EL (cell line): ENCODE results near the gene CHD9.
"Not testable (repeated sequence)": the region's sequence is repeated elsewhere in the genome, so short reads cannot be mapped to it uniquely, and the experiment has no call there.

Experiments
- DNase-seq: peaks from one replicate; pipeline ENCODE4 v3.0.0-alpha.2; 2016

CHD9 gene

DNA sequence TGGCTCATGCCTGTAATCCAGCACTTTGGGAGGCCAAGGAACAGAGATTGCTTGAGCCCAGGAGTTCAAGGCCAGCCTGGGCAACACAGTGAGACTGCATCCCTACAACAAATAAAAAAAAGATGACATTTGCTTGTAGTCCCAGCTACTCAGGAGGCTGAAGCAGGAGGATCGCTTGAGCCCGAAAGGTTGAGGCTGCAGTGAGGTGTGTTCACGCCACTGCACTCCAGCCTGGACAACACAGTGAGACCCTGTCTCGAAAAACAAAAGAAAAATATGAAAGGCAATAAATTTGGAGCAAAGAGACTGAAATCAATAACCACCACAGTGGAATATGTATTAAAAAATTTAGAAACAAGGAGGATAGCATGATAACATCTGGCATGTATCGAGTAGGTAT is 235.7 kb downstream of the CHD9 start:
- DNase-seq = no peak

GRCh38 chr16:53291757-53292392 is 237.1 kb downstream of the CHD9 start:
- peak; percentile 55 for DNase-seq

- no peak for DNase-seq
Observed at GRCh38 chr16:53297477-53297876, 242.7 kb downstream of the CHD9 start.

GRCh38 chr16:53304334-53304733 is 249.5 kb downstream of the CHD9 start:
- no peak for DNase-seq

- no peak for DNase-seq
Observed at GRCh38 chr16:53305743-53306142, 251.0 kb downstream of the CHD9 start.

GRCh38 chr16:53309457-53309856 is 254.7 kb downstream of the CHD9 start:
- no peak for DNase-seq

DNA sequence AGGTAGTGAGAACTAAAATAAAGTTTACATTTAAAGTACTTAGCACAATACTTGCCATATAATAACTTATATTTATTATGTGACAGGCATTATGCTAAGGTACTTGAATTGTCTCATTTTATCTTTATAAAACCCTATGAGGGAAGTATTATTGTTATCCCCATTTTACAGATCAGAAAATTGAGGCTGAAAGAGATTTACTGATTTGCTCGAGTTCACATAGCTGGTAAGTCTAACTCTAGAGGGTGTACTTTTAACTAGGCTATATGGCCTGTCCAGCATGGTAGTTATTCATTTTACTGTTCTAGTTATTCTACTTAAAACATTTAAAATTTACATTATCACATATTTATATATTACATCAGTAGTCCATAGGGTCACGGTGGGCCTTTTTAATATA is 266.2 kb downstream of the CHD9 start:
- no peak for DNase-seq

GRCh38 chr16:53323924-53324323 is 269.1 kb downstream of the CHD9 start:
- no peak for DNase-seq

DNA sequence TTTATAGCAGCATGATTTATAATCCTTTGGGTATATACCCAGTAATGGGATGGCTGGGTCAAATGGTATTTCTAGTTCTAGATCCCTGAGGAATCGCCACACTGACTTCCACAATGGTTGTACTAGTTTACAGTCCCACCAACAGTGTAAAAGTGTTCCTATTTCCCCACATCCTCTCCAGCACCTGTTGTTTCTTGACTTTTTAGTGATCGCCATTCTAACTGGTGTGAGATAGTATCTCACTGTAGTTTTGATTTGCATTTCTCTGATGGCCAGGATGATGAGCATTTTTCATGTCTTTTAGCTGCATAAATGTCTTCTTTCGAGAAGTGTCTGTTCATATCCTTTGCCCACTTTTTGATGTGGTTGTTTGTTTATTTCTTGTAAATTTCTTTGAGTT is 276.2 kb downstream of the CHD9 start:
- not testable (repeated sequence) for DNase-seq

- DNase-seq = no peak
Observed at GRCh38 chr16:53334581-53334980, 279.8 kb downstream of the CHD9 start.

GRCh38 chr16:53337294-53337693 is 282.5 kb downstream of the CHD9 start:
- no peak for DNase-seq

DNA sequence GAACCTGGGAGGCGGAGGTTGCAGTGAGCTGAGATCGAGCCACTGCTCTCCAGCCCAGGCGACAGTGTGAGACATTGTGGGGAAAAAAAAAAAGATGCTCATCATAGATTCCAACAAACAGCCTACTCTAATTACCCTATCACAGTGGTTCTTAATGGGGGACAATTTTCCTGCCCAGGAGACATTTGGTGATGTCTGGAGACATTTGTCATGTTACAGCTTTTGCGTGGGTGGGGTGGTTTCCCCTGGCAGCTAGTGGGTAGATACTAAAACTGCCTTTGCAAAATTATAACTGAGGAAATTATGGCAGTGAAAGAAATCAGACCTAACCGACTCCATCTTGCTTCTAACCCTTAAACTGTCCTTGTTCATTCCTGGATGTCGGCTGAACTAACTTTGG is 287.0 kb downstream of the CHD9 start:
- no peak for DNase-seq

- no peak for DNase-seq
Observed at GRCh38 chr16:53355064-53355463, 300.3 kb downstream of the CHD9 start.

DNA sequence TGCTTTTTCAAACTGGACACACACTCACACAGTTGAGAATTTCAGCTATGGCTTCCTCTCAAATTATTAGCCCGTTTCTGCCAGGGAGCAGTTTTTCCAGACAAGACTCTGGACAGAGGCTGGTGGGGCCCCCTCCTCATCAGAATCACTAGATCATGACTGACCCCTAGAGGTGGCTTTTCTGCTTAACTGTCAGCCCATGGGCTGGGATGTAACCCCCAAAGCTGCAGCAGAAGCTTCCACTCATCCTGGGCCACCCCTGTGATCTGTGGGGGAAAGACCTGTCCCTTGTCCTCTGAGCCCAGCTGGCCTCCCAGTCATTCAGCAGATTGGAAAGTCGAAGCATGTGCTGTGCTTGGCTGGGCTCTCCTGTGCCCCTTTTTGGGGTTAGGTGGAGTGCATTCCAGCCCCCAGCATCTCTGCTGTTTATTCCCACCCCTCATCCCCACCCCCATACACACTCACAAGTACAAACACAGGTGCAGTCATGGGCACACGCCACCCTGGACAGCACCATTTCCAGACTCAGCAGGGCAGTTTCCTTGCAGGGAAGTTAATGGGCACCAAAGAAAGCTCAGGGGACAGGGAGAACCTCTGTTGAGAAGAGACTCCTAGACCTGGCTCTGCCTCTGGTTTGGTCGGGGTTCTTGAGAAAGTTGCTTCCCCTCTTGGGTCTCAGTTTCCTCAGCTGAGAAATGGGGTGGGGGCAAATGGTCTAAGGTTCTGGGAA is 301.9 kb downstream of the CHD9 start:
- DNase-seq = no peak

DNA sequence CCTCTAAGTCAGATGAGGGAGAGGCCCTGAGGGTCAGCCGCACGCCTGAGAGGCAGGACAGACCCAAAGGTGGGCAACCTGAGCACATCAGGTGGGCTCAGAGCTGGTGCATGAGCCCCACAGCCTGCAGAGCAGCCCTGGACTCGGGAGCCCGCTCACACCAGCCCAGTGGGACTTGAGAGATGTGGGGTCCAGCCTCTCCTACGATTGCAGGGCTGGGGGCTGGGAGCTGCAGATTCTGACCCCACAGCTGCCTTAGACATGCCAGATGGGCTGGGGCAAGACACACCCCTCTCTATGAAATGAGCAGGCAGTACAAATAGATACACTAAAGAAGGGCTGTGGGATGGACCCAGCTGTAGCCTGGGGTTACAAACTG is 302.4 kb downstream of the CHD9 start:
- no peak for DNase-seq

GRCh38 chr16:53357955-53358354 is 303.2 kb downstream of the CHD9 start:
- DNase-seq = no peak

DNA sequence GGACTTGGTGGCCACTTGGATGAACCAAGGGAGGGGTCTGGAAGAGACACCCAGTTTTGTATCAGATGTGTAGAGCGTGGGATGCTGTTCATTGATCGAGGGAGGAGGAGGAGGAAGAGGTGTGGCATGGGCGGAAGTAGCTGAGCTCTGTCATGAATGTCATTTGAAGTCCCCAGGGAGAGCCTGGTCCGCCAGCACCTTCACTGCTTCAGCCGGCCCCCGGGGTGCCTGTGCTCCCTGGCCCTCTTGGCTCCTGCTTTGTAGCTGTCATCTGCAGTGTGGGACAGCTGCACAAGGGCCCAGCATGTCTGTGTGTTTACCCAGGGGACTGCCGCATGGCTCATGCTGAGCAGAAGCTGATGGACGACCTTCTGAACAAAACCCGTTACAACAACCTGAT is 304.1 kb downstream of the CHD9 start:
- DNase-seq = no peak

DNA sequence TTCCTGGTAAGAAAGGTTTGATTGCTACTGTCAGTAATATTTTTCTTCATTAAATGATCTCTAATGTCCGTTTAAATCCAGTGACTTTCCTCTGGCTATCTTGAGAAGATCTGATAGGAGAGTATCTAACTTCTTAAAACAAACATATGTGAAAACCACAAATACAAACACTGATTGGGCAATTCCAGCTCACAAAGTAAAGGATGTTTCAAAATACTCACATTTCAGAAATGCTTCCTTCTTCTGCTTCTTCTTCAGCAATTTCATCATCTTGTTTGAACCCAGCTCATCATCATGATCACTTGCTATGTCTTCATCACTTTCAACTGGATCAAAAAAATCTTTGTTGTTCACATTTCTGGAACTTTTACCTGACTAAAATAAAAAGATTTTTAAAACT is 315.1 kb downstream of the CHD9 start:
- DNase-seq = peak; percentile 17

GRCh38 chr16:53370827-53371226 is 316.0 kb downstream of the CHD9 start:
- DNase-seq = no peak

DNA sequence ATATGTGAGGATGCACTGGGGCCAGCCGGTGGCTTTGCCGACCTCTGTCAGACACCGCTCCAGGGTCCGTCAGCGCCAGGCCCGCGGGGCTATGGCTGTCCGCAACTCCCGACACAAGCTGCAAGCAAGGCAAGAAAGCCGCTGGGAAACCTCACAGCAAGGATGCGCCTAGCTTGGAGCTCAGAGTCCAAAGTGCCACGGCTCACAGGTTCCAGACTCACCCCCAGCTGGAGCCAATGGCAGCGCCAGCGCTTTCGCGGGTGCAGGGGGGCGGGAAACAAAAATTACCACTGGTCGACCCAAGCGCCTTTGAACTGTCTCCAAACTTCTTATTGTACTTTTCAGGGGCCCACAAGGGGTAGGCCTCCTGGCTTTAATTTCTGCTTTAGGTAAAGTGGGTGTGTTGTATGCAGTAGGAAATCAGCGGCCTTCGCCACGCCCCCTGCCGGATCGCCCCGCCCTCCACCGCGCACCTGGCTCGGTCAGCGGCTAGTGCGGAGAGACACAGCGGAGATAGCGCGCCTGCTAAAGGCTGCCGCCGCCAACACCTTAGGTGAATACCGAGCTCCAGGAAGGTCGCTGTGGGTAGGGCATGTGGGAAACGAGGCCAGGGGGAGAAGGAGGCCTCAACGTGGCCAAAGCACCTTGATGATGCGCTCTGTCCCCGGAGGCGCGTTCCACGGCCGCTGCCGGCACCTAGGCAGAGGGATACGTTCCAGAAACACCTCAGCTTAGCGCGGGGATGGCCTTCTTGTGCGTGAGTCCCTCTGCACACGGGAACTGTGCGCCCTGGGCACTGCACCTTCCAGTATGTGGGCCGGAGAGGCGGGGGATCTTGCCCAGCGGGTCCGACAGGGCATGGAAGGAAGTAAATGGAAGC is 318.4 kb downstream of the CHD9 start:
- DNase-seq = no peak

DNA sequence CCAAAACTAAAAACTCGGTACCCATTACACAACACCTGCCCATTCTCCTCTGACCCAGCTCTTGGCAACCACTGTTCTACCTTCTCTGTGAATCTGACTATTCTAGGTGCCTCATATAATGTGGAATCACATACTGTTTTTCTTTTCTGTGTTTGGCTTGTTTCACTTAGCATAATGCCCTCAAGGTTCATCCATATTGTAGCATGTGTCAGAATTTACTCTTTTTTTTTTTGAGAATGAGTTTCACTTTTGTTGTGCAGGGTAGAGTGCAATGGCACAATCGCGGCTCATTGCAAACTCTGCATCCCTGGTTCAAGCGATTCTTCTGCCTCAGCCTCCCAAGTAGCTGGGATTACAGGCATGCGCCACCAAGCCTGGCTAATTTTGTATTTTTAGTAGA is 320.0 kb downstream of the CHD9 start:
- no peak for DNase-seq

DNA sequence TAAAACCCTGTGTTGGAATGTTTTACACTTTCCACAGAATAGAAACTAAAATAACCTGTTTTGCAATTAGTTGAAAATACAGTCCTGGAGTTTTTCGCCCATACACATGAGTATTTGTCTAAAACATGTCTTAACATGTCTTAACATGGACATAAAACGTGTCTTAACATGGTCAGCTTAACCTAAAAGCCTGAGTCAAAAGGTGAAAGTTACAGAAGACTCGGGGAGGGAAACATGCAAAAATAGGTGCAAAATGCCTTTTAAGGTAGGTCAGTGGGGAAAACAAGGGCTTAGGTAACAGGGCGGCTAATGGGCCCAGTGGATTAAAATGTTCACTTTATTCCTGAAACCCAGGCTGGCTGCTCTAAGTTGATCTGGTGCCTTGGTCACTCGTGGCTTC is 323.3 kb downstream of the CHD9 start:
- DNase-seq = no peak
